GM06990 (cell line): ENCODE measurements around the gene TRIM28.
A peak's percentile ranks its signal among the peaks of the same experiment; 100 is the strongest.

Experiments used
- DNase-seq: peaks from one replicate; pipeline ENCODE4 v3.0.0-alpha.2; 2011; ENCODE audit not compliant: insufficient read length; ENCODE audit errors: extremely low read depth
- H3K27me3 ChIP-seq: replicated peaks from 2 replicates; pipeline ENCODE4 v1.6.0; 2011; ENCODE audit warnings: low read length; ENCODE audit not compliant: control insufficient read depth, insufficient read depth
- H3K36me3 ChIP-seq: 2 replicates; pipeline ENCODE4 v1.5.1; 2011; ENCODE audit warnings: low read length; ENCODE audit not compliant: control insufficient read depth, insufficient read depth
- H3K4me3 ChIP-seq: replicated peaks from 2 replicates; pipeline ENCODE4 v1.5.1; 2011; ENCODE audit warnings: low read depth, mild to moderate bottlenecking, control low read depth, low read length
- CTCF ChIP-seq: IDR thresholded peaks from 2 replicates; pipeline ENCODE4 v1.5.1; 2011; ENCODE audit warnings: low read length, control low read depth, mild to moderate bottlenecking, inconsistent platforms; ENCODE audit not compliant: insufficient read depth, poor library complexity, severe bottlenecking

TRIM28 gene

GRCh38 chr19:58560921-58561320 lies 17.1 kb downstream of the TRIM28 start:
- Histone ChIP-seq H3K27me3 (no peaks in the 10 kb centered on the region), H3K36me3 (peaks cover 7% of the 10 kb centered on the region), H3K4me3 (no peak overlapping the region)
- TF ChIP-seq CTCF = no peak
- no peak for DNase-seq

- H3K4me3 ChIP-seq = peak overlapping the region; percentile 43
Observed at GRCh38 chr19:58561373-58562121, 17.7 kb downstream of the TRIM28 start.

GRCh38 chr19:58562122-58563033 lies 18.5 kb downstream of the TRIM28 start:
- Histone ChIP-seq H3K36me3 (peaks cover 4% of the 10 kb centered on the region), H3K27me3 (no peaks in the 10 kb centered on the region), H3K4me3 (peak overlapping the region; percentile 43)
- no peak for TF ChIP-seq CTCF
- DNase-seq = peak; percentile 85

More at GRCh38 chr19:58561373-58562121, 17.7 kb downstream of the TRIM28 start:
- Histone ChIP-seq H3K27me3 (no peaks in the 10 kb centered on the region), H3K36me3 (peaks cover 2% of the 10 kb centered on the region)
- no peak for DNase-seq
- TF ChIP-seq CTCF = no peak

DNA sequence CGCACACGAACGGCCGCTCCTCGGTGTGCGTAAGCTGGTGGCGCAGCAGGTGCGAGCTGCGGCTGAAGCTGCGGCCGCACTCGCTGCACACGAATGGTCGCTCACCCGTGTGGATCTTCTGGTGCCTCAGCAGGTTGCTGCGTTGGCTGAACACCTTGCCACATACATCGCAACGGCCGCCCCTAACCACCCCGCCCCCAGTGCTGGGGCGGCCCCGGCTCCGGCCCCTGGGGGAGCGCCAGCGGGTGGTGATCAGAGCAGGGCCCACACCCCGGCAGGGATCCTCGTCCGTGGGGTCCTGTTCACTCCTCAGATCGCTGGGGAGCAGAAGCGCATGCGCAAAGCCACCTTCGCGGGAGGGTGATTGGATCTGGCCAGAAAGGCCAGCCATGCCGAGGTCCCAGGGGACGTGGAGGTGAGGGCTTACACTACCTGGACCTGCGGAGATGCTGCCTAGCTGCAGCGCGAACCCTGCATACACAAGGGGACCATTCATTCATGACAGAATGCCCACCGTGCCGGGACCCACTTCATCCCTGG lies 19.2 kb downstream of the TRIM28 start:
- TF ChIP-seq CTCF = no peak
- Histone ChIP-seq H3K4me3 (peak overlapping the region; percentile 43), H3K36me3 (peaks cover 4% of the 10 kb centered on the region), H3K27me3 (no peaks in the 10 kb centered on the region)
- DNase-seq = no peak

GRCh38 chr19:58563823-58564222 lies 20.0 kb downstream of the TRIM28 start:
- no peaks in the 10 kb centered on the region for H3K27me3 ChIP-seq
- no peak for TF ChIP-seq CTCF
- peaks cover 4% of the 10 kb centered on the region for H3K36me3 ChIP-seq
- H3K4me3 ChIP-seq = no peak overlapping the region
- DNase-seq = no peak
